SK-N-SH (cell line): ENCODE results near the gene HMMR. TPM values are rescaled to one million over a fixed set of nuclear protein-coding genes. Genes with fewer than 3 reads are reported as not detected.
"Not testable (repeated sequence)": the region's sequence is repeated elsewhere in the genome, so short reads cannot be mapped to it uniquely, and the experiment has no call there.

Source experiments
- CTCF ChIA-PET: fragments of 300-600, 350-600 bp; formaldehyde crosslinking; extraction: SDS; loops from one replicate; lab custom pipeline; 2021; lab: Yijun Ruan, JAX
- POLR2A ChIA-PET: fragments of 350-600 bp; sonication (Branson Sonifier 250); formaldehyde crosslinking; extraction: SDS; loops from one replicate; lab custom pipeline; 2020; ENCODE audit warnings: antibody characterized with exemption, inconsistent platforms; lab: Yijun Ruan, JAX
- DNase-seq: peaks from one replicate; pipeline ENCODE4 v3.0.0; 2012
- H2AFZ ChIP-seq: fragments of 200-600 bp; sonication (generic); 2 replicates; pipeline ENCODE4 v1.8.1; 2016; ENCODE audit warnings: antibody characterized with exemption, mild to moderate bottlenecking, low read depth
- H3F3A ChIP-seq: fragments of 200-600 bp; sonication (generic); replicated peaks from 2 replicates; pipeline ENCODE3; 2016; ENCODE audit warnings: antibody characterized with exemption, mild to moderate bottlenecking; ENCODE audit not compliant: insufficient read depth
- H3K27ac ChIP-seq, 2 experiments: fragments of 200-500 bp in 1 of 2; fragments of 200-600 bp in 1 of 2; sonication (Bioruptor generic) in 1 of 2; sonication (generic), shearing (Covaris generic) in 1 of 2; 2 replicates each; pipeline versions ENCODE4 v1.5.1 to v1.6.1; 2014 to 2016; ENCODE audit warnings: low read depth in 2 of 2, inconsistent platforms in 1 of 2, low read length in 1 of 2, mild to moderate bottlenecking in 1 of 2, mixed read lengths in 1 of 2
- H3K27me3 ChIP-seq: fragments of 200-600 bp; sonication (generic), shearing (Covaris generic); 2 replicates; pipeline ENCODE4 v1.6.1; 2016; ENCODE audit warnings: mixed run types; ENCODE audit not compliant: insufficient read depth
- H3K36me3 ChIP-seq, 2 experiments: fragments of 200-500 bp in 1 of 2; fragments of 200-600 bp in 1 of 2; sonication (Bioruptor generic) in 1 of 2; sonication (generic) in 1 of 2; replicated peaks in 1 of 2; 2 replicates each; pipeline versions ENCODE3 to v1.5.1; 2014 to 2016; ENCODE audit warnings: low read length in 1 of 2, mild to moderate bottlenecking in 1 of 2; ENCODE audit not compliant: insufficient read depth in 2 of 2, control insufficient read depth in 1 of 2
- H3K4me1 ChIP-seq, 2 experiments: fragments of 200-500 bp in 1 of 2; fragments of 200-600 bp in 1 of 2; sonication (Bioruptor generic) in 1 of 2; sonication (generic), shearing (Covaris generic) in 1 of 2; 2 replicates each; pipeline versions ENCODE4 v1.5.1 to v1.6.1; 2014 to 2016; ENCODE audit warnings: low read depth in 1 of 2, low read length in 1 of 2, mixed run types in 1 of 2; ENCODE audit not compliant: insufficient read depth in 2 of 2, control insufficient read depth in 1 of 2
- H3K4me2 ChIP-seq: fragments of 200-600 bp; sonication (generic), shearing (Covaris generic); 2 replicates; pipeline ENCODE4 v1.6.1; 2017; ENCODE audit warnings: mixed run types
- H3K4me3 ChIP-seq, 2 experiments: fragments of 200-500 bp in 1 of 2; fragments of 200-600 bp in 1 of 2; sonication (Bioruptor generic) in 1 of 2; sonication (generic), shearing (Covaris generic) in 1 of 2; 2 replicates each; pipeline versions ENCODE4 v1.5.1 to v1.8.1; 2014 to 2016; ENCODE audit warnings: low read depth in 2 of 2, inconsistent platforms in 1 of 2, low read length in 1 of 2, mild to moderate bottlenecking in 1 of 2, mixed read lengths in 1 of 2, moderate library complexity in 1 of 2
- H3K79me2 ChIP-seq: fragments of 200-600 bp; sonication (generic); 2 replicates; pipeline ENCODE4 v1.8.1; 2017; ENCODE audit warnings: mild to moderate bottlenecking; ENCODE audit not compliant: insufficient read depth
- H3K9ac ChIP-seq: fragments of 200-600 bp; sonication (generic); 2 replicates; pipeline ENCODE4 v1.6.1; 2017; ENCODE audit warnings: mixed run types
- H3K9me2 ChIP-seq: fragments of 200-600 bp; sonication (generic); 2 replicates; pipeline ENCODE4 v1.6.1; 2017; ENCODE audit warnings: mixed run types
- H3K9me3 ChIP-seq: fragments of 200-600 bp; sonication (generic); 2 replicates; pipeline ENCODE4 v1.6.1; 2017; ENCODE audit warnings: mixed run types, mild to moderate bottlenecking, moderate library complexity
- H4K20me1 ChIP-seq: fragments of 200-600 bp; sonication (generic); 2 replicates; pipeline ENCODE4 v1.6.1; 2017; ENCODE audit warnings: mild to moderate bottlenecking, mixed run types; ENCODE audit not compliant: insufficient read depth
- EZH2phosphoT487 ChIP-seq: fragments of 200-600 bp; sonication (generic); IDR thresholded peaks from 2 replicates; pipeline ENCODE4 v1.6.1; 2017; ENCODE audit warnings: low read depth, mixed run types, mild to moderate bottlenecking, antibody characterized with exemption, moderate library complexity, borderline replicate concordance
- FOSL2 ChIP-seq: IDR thresholded peaks from 2 replicates; pipeline ENCODE4 v1.4.0; 2012; ENCODE audit warnings: low read depth, mild to moderate bottlenecking, moderate library complexity, borderline replicate concordance
- FOXJ3 ChIP-seq: sonication (generic); formaldehyde crosslinking; IDR thresholded peaks from 2 replicates; pipeline ENCODE4 v1.5.1; 2020; ENCODE audit warnings: mild to moderate bottlenecking, missing genetic modification reagents
- GATA2 ChIP-seq: sonication (generic); formaldehyde crosslinking; IDR thresholded peaks from 2 replicates; pipeline ENCODE4 v1.5.0; 2020; ENCODE audit warnings: mild to moderate bottlenecking, missing genetic modification reagents
- MAX ChIP-seq: IDR thresholded peaks from 2 replicates; pipeline ENCODE4 v1.4.0; 2012; ENCODE audit warnings: low read depth
- MXI1 ChIP-seq: IDR thresholded peaks from 2 replicates; pipeline ENCODE4 v1.6.1; 2012; ENCODE audit warnings: mild to moderate bottlenecking, low read depth, low read length, improper control_type of control experiment
- NFIC ChIP-seq: IDR thresholded peaks from 2 replicates; pipeline ENCODE4 v1.4.0; 2012; ENCODE audit warnings: borderline replicate concordance
- PBX3 ChIP-seq: IDR thresholded peaks from 2 replicates; pipeline ENCODE4; 2012
- POLR2AphosphoS5 ChIP-seq: IDR thresholded peaks from 2 replicates; pipeline ENCODE4 v1.6.1; 2012; ENCODE audit warnings: low read depth, low read length
- RAD21 ChIP-seq: IDR thresholded peaks from 2 replicates; pipeline ENCODE4 v1.6.1; 2012; ENCODE audit warnings: mild to moderate bottlenecking, low read length
- RCOR1 ChIP-seq: fragments of 150-350 bp; IDR thresholded peaks from 2 replicates; pipeline ENCODE4 v1.6.1; 2017; ENCODE audit warnings: antibody characterized with exemption, low read length
- REST ChIP-seq: IDR thresholded peaks from 2 replicates; pipeline ENCODE4 v1.6.1; 2012; ENCODE audit warnings: mild to moderate bottlenecking, low read depth, low read length, moderate library complexity
- RXRA ChIP-seq: IDR thresholded peaks from 2 replicates; pipeline ENCODE4 v1.4.0; 2012; ENCODE audit warnings: low read depth, mild to moderate bottlenecking, borderline replicate concordance
- TAF1 ChIP-seq: IDR thresholded peaks from 2 replicates; pipeline ENCODE4 v1.6.1; 2012; ENCODE audit warnings: low read depth, mild to moderate bottlenecking, low read length, moderate library complexity, borderline replicate concordance
- TCF12 ChIP-seq: IDR thresholded peaks from 2 replicates; pipeline ENCODE4 v1.4.0; 2012
- TEAD4 ChIP-seq: IDR thresholded peaks from 2 replicates; pipeline ENCODE4 v1.4.0; 2012; ENCODE audit warnings: mild to moderate bottlenecking, borderline replicate concordance; ENCODE audit not compliant: insufficient read depth
- ZBTB33 ChIP-seq: IDR thresholded peaks from 2 replicates; pipeline ENCODE4 v1.4.0; 2012; ENCODE audit warnings: low read depth, borderline replicate concordance
- WGBS: methylation state at CpG from one replicate; pipeline ENCODE4 v1.1.6; 2017; ENCODE audit warnings: low lambda C conversion rate; 5-methylcytosine and 5-hydroxymethylcytosine counted together
- polyA plus RNA-seq, 3 experiments: library from polyadenylated mRNA; depleted of rRNA; stranded (reverse); fragments of >200 nt; gene quantifications; 2 replicates each; pipeline ENCODE4 v1.2.3, GENCODE V29; 2012

Gene HMMR
- polyA plus RNA-seq, 1 of the 3 experiments (the other 2 are of a cell fraction) = 7.7 TPM

GRCh38 chr5:163535290-163535689 is 74.9 kb downstream of the HMMR start (continued):
- TF ChIP-seq EZH2phosphoT487 = no peak

- peaks cover 0 to 15% of the 10 kb centered on the region in 2 experiments; a peak in 2 of 4 replicates for H3K4me1 ChIP-seq
- DNase-seq, H3F3A ChIP-seq, H3K4me3 ChIP-seq, H3K9ac ChIP-seq, H3K79me2 ChIP-seq, POLR2A ChIA-PET, H3K9me3 ChIP-seq, H3K36me3 ChIP-seq, H3K27me3 ChIP-seq, H4K20me1 ChIP-seq, H3K9me2 ChIP-seq, H3K27ac ChIP-seq, H2AFZ ChIP-seq, H3K4me2 ChIP-seq: not testable (repeated sequence)
- WGBS = 58% methylated on average over 3 of the region's 3 CpGs
- CTCF ChIA-PET = interaction anchor here (0.8 to 0.9 kb wide), 2 partner anchors 10 to 34 kb away, joined by 3 read pairs; no protein-coding TSS in a partner anchor
These were observed 76.0 kb downstream of the HMMR start for GRCh38 chr5:163536442-163536841.

GRCh38 chr5:163540696-163541095 is 80.3 kb downstream of the HMMR start:
- H3K4me2 ChIP-seq = no peak overlapping the region
- no peaks in the 10 kb centered on the region for H3K79me2 ChIP-seq
- DNase-seq = no peak
- H3F3A ChIP-seq = no peaks in the 10 kb centered on the region
- H3K27me3 ChIP-seq = no peaks in the 10 kb centered on the region
- CTCF ChIA-PET = interaction anchor here (1.2 kb wide), 1 partner anchor 23 kb away, joined by 3 read pairs; no protein-coding TSS in a partner anchor
- 23% methylated on average over 1 of the region's 1 CpG for WGBS
- TF ChIP-seq ZBTB33 (no peak), GATA2 (CRISPR knock-in tag) (no peak), EZH2phosphoT487 (no peak), MAX (no peak), MXI1 (no peak), RXRA (no peak), FOSL2 (no peak), NFIC (no peak), TEAD4 (no peak), POLR2AphosphoS5 (no peak), RCOR1 (no peak), PBX3 (no peak), TCF12 (no peak), RAD21 (no peak), TAF1 (no peak), FOXJ3 (CRISPR knock-in tag) (no peak), REST (no peak)
- H3K9me2 ChIP-seq = no peaks in the 10 kb centered on the region
- no peaks in the 10 kb centered on the region for H3K36me3 ChIP-seq
- peaks cover 0 to 10% of the 10 kb centered on the region in 2 experiments; a peak in 2 of 4 replicates for H3K4me1 ChIP-seq
- no peak overlapping the region for H3K4me3 ChIP-seq
- H2AFZ ChIP-seq = no peak overlapping the region
- no peak overlapping the region for H3K9ac ChIP-seq
- H3K27ac ChIP-seq = no peak overlapping the region
- H4K20me1 ChIP-seq = no peaks in the 10 kb centered on the region
- no peaks in the 10 kb centered on the region for H3K9me3 ChIP-seq
- POLR2A ChIA-PET = no interaction called here
